PC-9 (cell line): Measurements from ENCODE around the gene FAM221A.

Source experiments
- EZH2 ChIP-seq: fragments of 200-600 bp; sonication (generic); IDR thresholded peaks from 2 replicates; pipeline ENCODE4 v1.8.0; 2017; ENCODE audit warnings: antibody characterized with exemption, low read depth
- TF ChIP-seq, protein P1 (sequence below): fragments of 200-600 bp; sonication (generic); conservative IDR thresholded peaks from 2 replicates; pipeline ENCODE4 v1.6.1; 2017; ENCODE audit warnings: mixed run types, antibody characterized with exemption, mild to moderate bottlenecking, moderate library complexity

DNA sequence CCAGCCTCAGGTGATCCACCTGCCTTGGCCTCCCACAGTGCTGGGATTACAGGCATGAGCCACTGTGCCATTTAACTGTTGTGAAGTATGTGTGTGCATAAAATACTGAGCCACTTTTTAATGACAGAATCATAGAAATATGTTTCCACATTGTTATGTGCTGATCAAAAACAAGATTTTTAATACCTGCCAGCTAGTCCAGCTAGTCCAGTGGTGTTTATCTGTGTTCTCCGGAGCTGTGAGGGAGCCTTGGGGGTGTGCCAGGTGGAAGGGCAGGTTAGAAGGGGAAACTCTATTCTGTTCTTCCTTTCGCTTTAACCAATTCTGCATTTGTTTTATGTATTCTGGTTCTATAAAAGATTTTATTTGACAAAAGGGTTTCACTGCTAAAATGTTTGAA, 7.0 kb downstream of the FAM221A start:
- TF ChIP-seq, protein P1, sequence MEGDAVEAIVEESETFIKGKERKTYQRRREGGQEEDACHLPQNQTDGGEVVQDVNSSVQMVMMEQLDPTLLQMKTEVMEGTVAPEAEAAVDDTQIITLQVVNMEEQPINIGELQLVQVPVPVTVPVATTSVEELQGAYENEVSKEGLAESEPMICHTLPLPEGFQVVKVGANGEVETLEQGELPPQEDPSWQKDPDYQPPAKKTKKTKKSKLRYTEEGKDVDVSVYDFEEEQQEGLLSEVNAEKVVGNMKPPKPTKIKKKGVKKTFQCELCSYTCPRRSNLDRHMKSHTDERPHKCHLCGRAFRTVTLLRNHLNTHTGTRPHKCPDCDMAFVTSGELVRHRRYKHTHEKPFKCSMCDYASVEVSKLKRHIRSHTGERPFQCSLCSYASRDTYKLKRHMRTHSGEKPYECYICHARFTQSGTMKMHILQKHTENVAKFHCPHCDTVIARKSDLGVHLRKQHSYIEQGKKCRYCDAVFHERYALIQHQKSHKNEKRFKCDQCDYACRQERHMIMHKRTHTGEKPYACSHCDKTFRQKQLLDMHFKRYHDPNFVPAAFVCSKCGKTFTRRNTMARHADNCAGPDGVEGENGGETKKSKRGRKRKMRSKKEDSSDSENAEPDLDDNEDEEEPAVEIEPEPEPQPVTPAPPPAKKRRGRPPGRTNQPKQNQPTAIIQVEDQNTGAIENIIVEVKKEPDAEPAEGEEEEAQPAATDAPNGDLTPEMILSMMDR: no peak
- no peak for TF ChIP-seq EZH2
